Measurements from ENCODE around the gene PHF21B. TPM values are rescaled to one million over a fixed set of nuclear protein-coding genes. Genes with fewer than 3 reads are reported as not detected.

The PHF21B gene
- total and polyA plus RNA-seq, 2 of the 8 experiments (the other 6 are each of a cell fraction or from before 2014, with no cell fraction given) = 19.3 to 68.1 TPM

- Histone ChIP-seq H2BK12ac (ENCODE audit: low read depth, low read length) (no peak overlapping the region), H3K23me2 (ENCODE audit: low read depth, low read length) (no peaks in the 10 kb centered on the region; the same call in 1 of the 2 replicates), H3K4ac (replicated peaks; ENCODE audit: insufficient read length, low read depth, low read length) (no peak overlapping the region), H3K9me3 (ENCODE audit: insufficient read depth in 2 of 2, low read depth in 1 of 2, low read length in 1 of 2) (no peaks in the 10 kb centered on the region), H4K5ac (ENCODE audit: insufficient read length, low read depth, low read length) (no peak overlapping the region), H3K4me1 (replicated peaks in 1 of 4; ENCODE audit: control insufficient read depth in 3 of 4, insufficient read depth in 4 of 4, low read length in 3 of 4) (no peaks in the 10 kb centered on the region), H2BK120ac (replicated peaks; ENCODE audit: low read depth, low read length) (no peak overlapping the region), H3K79me2 (ENCODE audit: control insufficient read depth in 1 of 2, insufficient read depth in 2 of 2, low read length in 2 of 2) (no peaks in the 10 kb centered on the region), H3K23ac (ENCODE audit: insufficient read length) (no peak overlapping the region), H3K56ac (replicated peaks; ENCODE audit: insufficient read length, low read depth, low read length) (no peak overlapping the region), H3K79me1 (ENCODE audit: low read depth, low read length) (no peaks in the 10 kb centered on the region), H3K18ac (ENCODE audit: extremely low read depth, low read length) (no peak overlapping the region), H3K4me2 (ENCODE audit: insufficient read depth in 1 of 2, low read depth in 2 of 2, low read length in 2 of 2) (no peak overlapping the region), H3K36me3 (ENCODE audit: control insufficient read depth in 2 of 4, insufficient read depth in 4 of 4, low read length in 3 of 4) (peaks cover 0 to 6% (median 1%) of the 10 kb centered on the region in 4 experiments; a peak in 3 of 8 replicates), H3K27ac (ENCODE audit: low read depth, low read length) (no peak overlapping the region), H3K4me3 (ENCODE audit: extremely low read depth in 1 of 4, insufficient read depth in 2 of 4, low read depth in 3 of 4, low read length in 4 of 4) (no peak overlapping the region), H2BK15ac (ENCODE audit: low read length) (no peak overlapping the region), H3K27me3 (replicated peaks in 1 of 4; ENCODE audit: control insufficient read depth in 3 of 4, extremely low read depth in 1 of 4, insufficient read depth in 3 of 4, low read length in 3 of 4) (no peaks in the 10 kb centered on the region), H3K14ac (ENCODE audit: insufficient read length) (no peak overlapping the region), H4K20me1 (replicated peaks in 1 of 2; ENCODE audit: control insufficient read depth in 1 of 2, insufficient read depth in 2 of 2, low read length in 2 of 2) (no peaks in the 10 kb centered on the region), H2BK5ac (ENCODE audit: low read depth, low read length) (no peak overlapping the region), H4K91ac (replicated peaks; ENCODE audit: insufficient read length, low read length) (no peak overlapping the region), H3K9ac (replicated peaks in 1 of 4; ENCODE audit: extremely low read depth in 1 of 4, low read depth in 3 of 4, low read length in 3 of 4) (no peak overlapping the region), H2AFZ (ENCODE audit: low read length) (no peak overlapping the region), H4K8ac (ENCODE audit: extremely low read depth, insufficient read depth, low read length) (no peak overlapping the region), H2AK5ac (ENCODE audit: low read depth, low read length) (no peak overlapping the region), H2BK20ac (ENCODE audit: low read length) (no peak overlapping the region)
- POLR2A ChIA-PET (ENCODE audit: partially characterized antibody) = interaction anchor here (0.7 kb wide), 1 partner anchor 10 kb away, joined by 3 read pairs; no protein-coding TSS in a partner anchor
- CTCF ChIA-PET (ENCODE audit: partially characterized antibody) = interaction anchor here (1.3 to 2.6 kb wide), 3 partner anchors 10 to 32 kb away, joined by 3 to 12 read pairs (median 3); no protein-coding TSS in a partner anchor
- no peak for DNase-seq (ENCODE audit: low read depth in 1 of 2, low spot score in 2 of 2)
- no peak for FAIRE-seq
- WGBS, 2 experiments (ENCODE audit: extremely low coverage in 1 of 2, insufficient coverage in 1 of 2, insufficient read length in 1 of 2, insufficient replicate concordance in 2 of 2, low coverage in 1 of 2, low lambda C conversion rate in 2 of 2, missing lambda C conversion rate in 1 of 2) = 94% methylated on average over 21 of the region's 21 CpGs; no CpG with 5 or more reads in 1 of the 2 experiments
- no peak for TF ChIP-seq BCL11A (IDR thresholded peaks at IDR 0.05; ENCODE audit: low read depth in 2 of 2, low read length in 2 of 2)
- TF ChIP-seq CHD1 (IDR thresholded peaks at IDR 0.05; ENCODE audit: low read depth, low read length) = no peak
- TF ChIP-seq BACH1 (IDR thresholded peaks at IDR 0.05; ENCODE audit: low read length) = no peak
- TF ChIP-seq CTBP2 (IDR thresholded peaks at IDR 0.05; ENCODE audit: borderline replicate concordance, insufficient read depth, insufficient read length, low read length) = no peak
- no peak for TF ChIP-seq MAFK (IDR thresholded peaks at IDR 0.05; ENCODE audit: low read depth, low read length)
- TF ChIP-seq RFX5 (IDR thresholded peaks at IDR 0.05; ENCODE audit: borderline replicate concordance, low read depth, low read length) = no peak
- no peak for TF ChIP-seq CREB1 (IDR thresholded peaks at IDR 0.05)
- TF ChIP-seq USF2 (IDR thresholded peaks at IDR 0.05; ENCODE audit: low read length) = no peak
- TF ChIP-seq TAF7 (optimal IDR thresholded peaks at IDR 0.05; ENCODE audit: borderline replicate concordance, low read depth, low read length) = no peak
- no peak for TF ChIP-seq RAD21 (IDR thresholded peaks at IDR 0.05 in 1 of 2, conservative IDR thresholded peaks at IDR 0.05 in 1 of 2; ENCODE audit: low read depth in 2 of 2, low read length in 2 of 2)
- TF ChIP-seq JUND (IDR thresholded peaks at IDR 0.05; ENCODE audit: low read length) = no peak
- no peak for TF ChIP-seq RBBP5 (IDR thresholded peaks at IDR 0.05; ENCODE audit: borderline replicate concordance, low read depth, low read length)
These were observed 160.9 kb downstream of the PHF21B start for GRCh38 chr22:44848791-44849420.

All from H1 (cell line).